Activated T-cell treated with anti-CD3 and anti-CD28 coated beads, Interleukin-2, amount 50 U/mL, for 24 hours (primary cell): ENCODE data around the gene GFI1B.
"Not testable (repeated sequence)": the region's sequence is repeated elsewhere in the genome, so short reads cannot be mapped to it uniquely, and the experiment has no call there.

Experiments used
- DNase-seq: peaks from one replicate; pipeline ENCODE4 v3.0.0-alpha.2; 2020
- H3K27ac Mint-ChIP-seq: 2 replicates; pipeline ENCODE4 v1.8.0; 2020; ENCODE audit warnings: mild to moderate bottlenecking, mixed read lengths
- H3K27me3 Mint-ChIP-seq: 2 replicates; pipeline ENCODE4 v1.8.0; 2020; ENCODE audit warnings: mixed read lengths
- H3K36me3 Mint-ChIP-seq: 2 replicates; pipeline ENCODE4 v1.8.0; 2020; ENCODE audit warnings: low read depth, mixed read lengths
- H3K4me1 Mint-ChIP-seq: 2 replicates; pipeline ENCODE4 v1.8.0; 2020; ENCODE audit warnings: low read depth, mixed read lengths
- H3K4me3 Mint-ChIP-seq: 2 replicates; pipeline ENCODE4 v1.8.0; 2020; ENCODE audit warnings: mild to moderate bottlenecking, moderate library complexity, mixed read lengths
- H3K9me3 Mint-ChIP-seq: 2 replicates; pipeline ENCODE4 v1.8.0; 2020; ENCODE audit warnings: mixed read lengths

GFI1B gene

DNA sequence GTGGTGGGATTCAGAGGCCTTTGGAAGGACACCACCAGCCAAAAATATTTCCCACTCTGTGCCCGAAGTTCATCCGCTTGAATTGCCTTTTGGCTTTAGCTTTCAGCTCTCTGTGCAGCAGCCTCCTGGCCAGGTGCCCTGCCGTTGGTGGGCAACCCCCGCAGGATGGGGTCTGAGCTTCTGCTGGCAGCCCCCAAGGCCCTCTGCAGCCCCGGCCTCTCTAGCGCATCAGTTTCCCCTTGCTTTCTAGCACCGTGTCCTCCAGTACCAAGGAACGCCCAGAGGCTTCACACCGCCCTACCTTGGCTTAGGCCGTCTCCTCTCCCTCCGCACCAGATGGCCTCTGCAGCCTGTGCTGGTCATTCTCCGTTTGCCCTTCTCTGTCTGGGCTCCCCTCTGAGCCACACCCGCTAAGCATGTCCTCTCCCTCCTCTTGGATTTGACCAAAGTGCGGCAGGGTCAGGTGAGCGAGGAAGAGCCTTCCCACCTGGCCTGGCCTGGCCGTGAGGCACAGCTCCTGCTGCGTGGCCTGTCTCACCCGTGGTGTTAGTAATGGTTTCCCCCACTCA lies 29.9 kb upstream of the GFI1B start:
- H3K4me3 Mint-ChIP-seq, result no peak overlapping the region
- no peak overlapping the region for H3K27ac Mint-ChIP-seq
- no peaks in the 10 kb centered on the region for H3K27me3 Mint-ChIP-seq

DNA sequence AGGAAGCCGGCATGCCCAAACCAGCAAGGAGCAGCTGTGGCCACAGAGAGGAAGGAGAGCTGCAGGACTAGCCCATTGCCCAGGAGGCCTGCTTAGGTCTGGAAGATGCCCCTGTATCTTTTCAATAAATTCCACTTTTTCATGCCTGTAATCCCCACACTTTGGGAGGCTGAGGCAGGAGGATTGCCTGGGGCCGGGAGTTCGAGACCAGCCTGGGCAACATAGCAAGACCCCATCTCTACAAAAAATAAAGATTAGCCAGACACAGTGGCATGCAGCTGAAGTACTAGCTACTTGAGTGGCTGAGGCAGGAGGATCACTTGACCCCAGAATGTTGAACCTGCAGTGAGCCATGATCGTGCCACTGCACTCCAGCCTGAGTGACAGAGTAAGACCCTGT lies 28.8 kb upstream of the GFI1B start:
- Mint-ChIP-seq H3K27ac (no peak overlapping the region), H3K27me3 (no peaks in the 10 kb centered on the region), H3K4me1 (peaks cover 6% of the 10 kb centered on the region), H3K4me3 (no peak overlapping the region), H3K9me3 (no peaks in the 10 kb centered on the region), H3K36me3 (no peaks in the 10 kb centered on the region)
- no peak for DNase-seq

More for the DNA sequence above, 29.9 kb upstream of the GFI1B start:
- Mint-ChIP-seq H3K4me1 (peaks cover 9% of the 10 kb centered on the region), H3K9me3 (no peaks in the 10 kb centered on the region), H3K36me3 (peaks cover 8% of the 10 kb centered on the region)
- DNase-seq, result no peak

DNA sequence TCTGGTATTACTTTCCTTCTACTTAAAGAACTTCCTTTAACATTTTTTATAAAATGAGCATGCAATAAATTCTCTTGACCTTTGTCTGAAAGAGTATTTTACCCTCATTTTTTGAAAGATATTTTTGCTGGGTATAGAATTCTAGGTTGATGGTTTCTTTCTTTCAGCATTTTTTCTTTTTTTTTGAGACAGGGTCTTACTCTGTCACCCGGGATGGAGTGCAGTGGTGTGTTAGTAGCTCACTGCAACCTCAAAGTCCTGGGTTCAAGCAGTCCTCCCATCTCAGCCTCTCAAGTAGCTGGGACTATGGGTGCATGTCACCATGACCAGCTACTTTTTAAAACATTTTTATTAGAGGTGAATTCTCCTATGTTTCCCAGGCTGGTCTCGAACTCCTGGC lies 23.4 kb upstream of the GFI1B start:
- no peak for DNase-seq
- Mint-ChIP-seq H3K4me1 (no peaks in the 10 kb centered on the region), H3K4me3 (no peak overlapping the region), H3K36me3 (no peaks in the 10 kb centered on the region), H3K9me3 (peaks cover 8% of the 10 kb centered on the region), H3K27ac (no peak overlapping the region), H3K27me3 (peaks cover 1% of the 10 kb centered on the region)

DNA sequence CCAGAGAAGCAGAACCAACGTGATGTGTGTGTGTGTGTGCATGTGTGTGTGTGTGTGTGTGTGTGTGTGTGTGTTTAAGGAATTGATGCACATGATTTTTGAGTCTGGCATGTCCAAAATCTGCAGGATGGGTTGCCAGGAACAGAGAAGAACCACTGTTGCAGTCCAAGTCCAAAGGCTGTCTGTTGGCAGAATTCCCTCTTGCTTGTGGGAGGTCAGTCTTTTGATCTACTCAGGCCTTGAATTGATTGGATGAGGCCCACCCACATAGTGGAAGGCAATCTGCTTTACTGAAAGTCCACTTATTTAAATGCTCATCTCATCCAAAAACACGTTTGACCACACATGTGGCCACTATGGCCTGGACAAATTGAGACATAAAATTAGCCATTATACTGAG lies 22.7 kb upstream of the GFI1B start:
- no peaks in the 10 kb centered on the region for H3K36me3 Mint-ChIP-seq
- H3K4me1 Mint-ChIP-seq, result no peaks in the 10 kb centered on the region
- H3K9me3 Mint-ChIP-seq, result peaks cover 8% of the 10 kb centered on the region
- H3K4me3 Mint-ChIP-seq, result no peak overlapping the region
- no peak for DNase-seq
- peaks cover 2% of the 10 kb centered on the region for H3K27me3 Mint-ChIP-seq
- H3K27ac Mint-ChIP-seq, result no peak overlapping the region

DNA sequence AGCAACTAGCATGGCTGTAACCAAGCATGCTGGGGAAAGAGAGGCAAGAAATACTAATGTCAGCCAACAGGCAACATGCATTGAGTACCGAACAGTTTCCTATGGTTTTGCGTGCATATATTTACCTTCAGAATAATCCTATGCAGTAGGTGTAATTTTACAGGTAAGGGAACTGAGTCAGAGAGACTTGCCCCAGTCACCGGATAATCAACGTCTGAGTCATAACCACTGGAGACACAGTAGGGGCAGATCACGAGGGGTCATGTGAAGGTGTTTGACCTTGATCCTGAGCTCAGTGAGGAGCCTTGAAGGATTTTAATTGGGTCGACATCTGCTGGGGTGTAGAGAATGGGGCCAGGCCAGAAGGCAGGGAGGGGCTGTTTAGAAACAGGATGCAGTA lies 20.7 kb upstream of the GFI1B start:
- Mint-ChIP-seq H3K4me1 (no peaks in the 10 kb centered on the region), H3K4me3 (no peak overlapping the region), H3K27me3 (peaks cover 2% of the 10 kb centered on the region), H3K36me3 (no peaks in the 10 kb centered on the region), H3K27ac (no peak overlapping the region), H3K9me3 (peaks cover 8% of the 10 kb centered on the region)
- no peak for DNase-seq

DNA sequence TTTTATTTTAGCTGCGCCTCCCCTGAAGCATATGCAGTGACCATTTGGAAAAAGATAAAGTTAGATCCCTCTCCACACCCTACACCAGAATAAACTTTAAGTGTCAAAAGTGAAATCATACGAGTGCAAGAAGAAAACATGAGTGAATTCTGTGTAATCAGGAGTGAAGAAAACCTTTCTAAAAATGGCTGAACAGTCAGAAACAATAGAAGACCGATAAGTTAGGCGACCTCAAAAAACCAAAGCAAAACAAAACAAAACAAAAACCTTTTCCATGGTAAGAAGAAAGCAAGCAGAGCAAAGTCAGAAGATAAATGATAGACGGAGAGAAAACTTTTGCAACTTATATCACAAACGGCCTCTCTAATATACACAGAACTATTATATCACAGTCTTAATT lies 17.5 kb upstream of the GFI1B start:
- no peak for DNase-seq
- H3K9me3 Mint-ChIP-seq, result peaks cover 8% of the 10 kb centered on the region
- no peaks in the 10 kb centered on the region for H3K36me3 Mint-ChIP-seq
- H3K4me1 Mint-ChIP-seq, result no peaks in the 10 kb centered on the region
- no peak overlapping the region for H3K4me3 Mint-ChIP-seq
- H3K27ac Mint-ChIP-seq, result no peak overlapping the region
- peaks cover 5% of the 10 kb centered on the region for H3K27me3 Mint-ChIP-seq

DNA sequence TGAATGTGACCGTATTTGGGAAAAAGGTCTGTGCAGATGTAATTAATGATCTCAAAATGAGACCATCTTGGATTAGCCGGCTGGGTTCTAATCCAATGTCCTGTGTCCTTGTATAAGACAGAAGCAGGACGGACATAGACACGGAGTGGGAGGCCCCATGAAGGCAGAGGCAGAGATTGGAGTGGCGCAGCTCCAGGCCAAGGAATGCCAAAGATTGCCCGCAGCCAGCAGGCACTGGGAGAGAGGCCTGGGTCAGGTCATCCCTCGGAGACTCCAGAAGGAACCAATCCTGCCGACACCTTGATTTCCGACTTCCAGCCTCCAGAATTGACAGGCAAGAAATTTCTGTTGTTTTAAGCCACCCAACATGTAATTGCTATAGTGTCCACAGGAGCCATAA lies 13.0 kb upstream of the GFI1B start:
- no peaks in the 10 kb centered on the region for H3K4me1 Mint-ChIP-seq
- no peaks in the 10 kb centered on the region for H3K36me3 Mint-ChIP-seq
- no peak overlapping the region for H3K4me3 Mint-ChIP-seq
- DNase-seq, result no peak
- H3K9me3 Mint-ChIP-seq, result no peaks in the 10 kb centered on the region
- H3K27ac Mint-ChIP-seq, result no peak overlapping the region
- H3K27me3 Mint-ChIP-seq, result peaks cover 3% of the 10 kb centered on the region

DNA sequence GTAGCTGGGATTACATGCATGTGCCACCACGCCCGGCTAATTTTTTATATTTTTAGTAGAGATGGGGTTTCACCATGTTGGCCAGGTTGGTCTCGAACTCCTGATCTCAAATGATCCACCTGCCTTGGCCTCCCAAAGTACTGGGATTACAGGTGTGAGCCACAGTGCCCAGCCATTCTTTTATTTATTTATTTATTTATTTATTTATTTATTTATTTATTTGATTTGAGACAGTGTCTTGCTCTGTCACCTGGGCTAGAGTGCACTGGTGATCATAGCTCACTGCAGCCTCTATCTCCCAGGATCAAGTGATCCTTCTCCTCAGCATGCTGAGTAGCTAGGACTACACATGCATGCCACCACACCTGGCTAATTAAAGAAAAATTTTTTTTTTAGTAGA lies 10.6 kb upstream of the GFI1B start:
- H3K27ac Mint-ChIP-seq, DNase-seq, H3K36me3 Mint-ChIP-seq, H3K9me3 Mint-ChIP-seq, H3K4me3 Mint-ChIP-seq, H3K4me1 Mint-ChIP-seq: not testable (repeated sequence)
- H3K27me3 Mint-ChIP-seq, result peaks cover 12% of the 10 kb centered on the region

DNA sequence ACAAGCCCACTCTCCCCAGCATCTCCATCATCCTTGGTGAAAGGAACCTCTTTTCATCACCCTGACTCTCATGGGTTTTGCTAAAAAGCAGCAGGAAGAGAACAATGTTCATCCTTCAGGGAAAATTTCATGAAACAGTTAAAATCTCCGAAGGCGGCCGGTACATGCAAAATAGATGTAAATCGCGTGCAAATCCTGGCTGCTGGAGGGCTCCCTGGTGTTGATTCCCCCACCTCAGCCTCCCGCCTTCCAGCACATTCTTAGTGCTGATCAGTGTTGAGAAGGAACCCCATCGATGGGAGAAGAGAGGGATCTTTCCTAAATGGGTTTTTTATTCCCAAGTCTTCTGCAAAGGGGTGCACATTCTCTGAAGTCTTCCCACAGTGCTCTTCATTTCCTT lies 8.7 kb upstream of the GFI1B start:
- H3K27me3 Mint-ChIP-seq, result peaks cover 26% of the 10 kb centered on the region
- H3K27ac Mint-ChIP-seq, result no peak overlapping the region
- no peaks in the 10 kb centered on the region for H3K36me3 Mint-ChIP-seq
- no peak for DNase-seq
- peaks cover 5% of the 10 kb centered on the region for H3K4me1 Mint-ChIP-seq
- no peaks in the 10 kb centered on the region for H3K9me3 Mint-ChIP-seq
- no peak overlapping the region for H3K4me3 Mint-ChIP-seq

DNA sequence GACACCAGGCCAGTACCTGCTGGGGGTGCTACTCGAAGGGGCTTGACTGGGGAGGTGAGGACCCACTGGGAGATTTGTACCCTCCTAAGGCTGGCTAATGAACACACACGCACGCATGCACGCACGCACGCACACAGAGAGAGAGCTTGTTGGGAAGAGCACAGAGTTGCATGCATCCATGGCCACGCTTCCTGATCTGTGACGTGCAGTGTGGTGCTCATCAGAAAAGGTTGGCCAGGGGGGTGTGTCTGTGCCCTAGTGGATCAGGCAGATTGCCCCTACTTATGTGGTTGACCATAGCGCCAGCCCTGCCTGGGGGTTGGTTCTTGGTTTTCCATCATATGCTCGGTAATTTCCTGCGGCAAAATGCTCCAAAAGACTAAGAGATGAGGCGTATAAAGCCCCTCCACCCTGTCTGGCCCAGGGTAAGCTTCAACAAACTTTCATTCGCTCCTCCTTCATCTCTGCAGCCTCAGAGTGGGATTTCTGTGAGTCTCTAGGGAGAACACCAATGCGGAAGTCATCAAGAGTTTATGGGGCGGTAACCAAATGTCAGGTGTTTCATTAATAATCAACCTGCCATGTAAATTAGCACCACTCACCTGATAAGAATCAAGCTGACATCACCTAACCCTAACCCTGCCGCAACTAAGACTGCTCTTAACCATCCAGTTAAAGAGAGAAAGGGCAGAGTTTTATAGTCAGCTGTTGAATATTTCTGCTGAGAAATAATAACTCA lies 8.0 kb upstream of the GFI1B start:
- Mint-ChIP-seq H3K27me3 (peaks cover 31% of the 10 kb centered on the region), H3K27ac (no peak overlapping the region), H3K4me3 (no peak overlapping the region), H3K36me3 (no peaks in the 10 kb centered on the region), H3K9me3 (no peaks in the 10 kb centered on the region), H3K4me1 (peaks cover 5% of the 10 kb centered on the region)
- DNase-seq, result no peak

DNA sequence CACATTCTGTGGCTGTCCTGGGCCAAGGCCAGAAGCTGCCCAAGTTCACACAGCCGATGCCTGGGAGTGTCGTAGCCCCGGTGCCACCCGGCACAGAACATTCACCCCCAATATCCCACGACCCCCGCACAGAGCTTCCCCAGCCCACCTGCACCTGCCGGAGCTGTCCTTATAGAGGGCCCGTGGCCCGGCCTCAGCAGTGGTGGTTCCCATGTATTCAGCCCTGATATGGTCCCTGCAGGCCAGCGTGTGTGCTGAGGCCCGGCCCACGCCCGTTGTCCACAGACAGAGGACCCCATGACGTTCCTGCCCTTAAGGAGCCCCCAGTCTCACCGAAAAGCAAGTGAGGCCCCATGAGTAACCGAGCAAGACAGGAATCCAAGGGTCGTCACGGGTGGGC lies 5.3 kb upstream of the GFI1B start:
- H3K9me3 Mint-ChIP-seq, result no peaks in the 10 kb centered on the region
- H3K4me1 Mint-ChIP-seq, result peaks cover 5% of the 10 kb centered on the region
- H3K4me3 Mint-ChIP-seq, result no peak overlapping the region

DNA sequence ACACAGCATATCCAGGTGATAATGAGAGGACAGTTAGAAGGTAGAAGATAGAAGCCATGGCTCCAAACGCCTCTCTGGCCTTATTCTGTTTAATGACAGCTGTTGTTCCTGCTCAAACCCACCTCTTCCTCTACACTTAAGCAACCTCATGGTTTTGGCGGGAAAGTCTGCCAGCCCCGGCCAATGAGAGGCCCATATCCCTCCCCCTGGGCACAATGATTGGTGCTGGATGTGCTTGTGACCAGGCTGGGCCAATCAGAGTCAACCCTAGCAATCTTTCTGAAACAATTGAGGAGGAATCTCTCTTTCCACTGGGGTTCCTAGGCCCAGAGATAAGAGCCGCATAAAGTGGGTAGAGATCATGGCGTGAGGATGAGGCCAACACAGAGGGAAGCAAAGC lies 4.8 kb upstream of the GFI1B start:
- H3K4me1 Mint-ChIP-seq, result peaks cover 9% of the 10 kb centered on the region
- no peak for DNase-seq
- no peaks in the 10 kb centered on the region for H3K9me3 Mint-ChIP-seq
- peaks cover 55% of the 10 kb centered on the region for H3K27me3 Mint-ChIP-seq
- H3K4me3 Mint-ChIP-seq, result no peak overlapping the region
- H3K27ac Mint-ChIP-seq, result no peak overlapping the region
- H3K36me3 Mint-ChIP-seq, result no peaks in the 10 kb centered on the region

More for the DNA sequence above, 5.3 kb upstream of the GFI1B start:
- Mint-ChIP-seq H3K27me3 (peaks cover 50% of the 10 kb centered on the region), H3K36me3 (no peaks in the 10 kb centered on the region), H3K27ac (no peak overlapping the region)
- no peak for DNase-seq

DNA sequence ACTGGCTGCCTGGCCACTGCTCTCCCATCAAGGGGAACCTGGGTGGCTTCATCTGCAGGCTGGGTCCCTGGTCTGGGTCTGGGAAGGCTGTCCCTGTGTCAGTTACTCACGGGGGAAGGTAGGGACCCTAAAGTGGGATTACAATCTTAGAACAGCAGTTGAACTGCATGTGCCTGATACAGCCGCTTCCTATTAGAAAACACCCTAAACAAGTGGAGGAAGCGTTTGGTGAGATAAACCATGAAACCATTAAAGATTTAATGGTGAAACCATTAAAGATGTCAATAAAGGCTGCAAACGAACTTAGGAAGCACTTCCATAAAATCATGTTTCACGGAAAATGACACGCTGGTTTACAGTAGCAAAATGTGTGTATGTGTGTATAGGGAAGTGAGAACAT lies 2.5 kb upstream of the GFI1B start:
- no peaks in the 10 kb centered on the region for H3K9me3 Mint-ChIP-seq
- peaks cover 13% of the 10 kb centered on the region for H3K4me1 Mint-ChIP-seq
- H3K4me3 Mint-ChIP-seq, result no peak overlapping the region
- peaks cover 75% of the 10 kb centered on the region for H3K27me3 Mint-ChIP-seq
- no peaks in the 10 kb centered on the region for H3K36me3 Mint-ChIP-seq
- no peak for DNase-seq
- H3K27ac Mint-ChIP-seq, result no peak overlapping the region

DNA sequence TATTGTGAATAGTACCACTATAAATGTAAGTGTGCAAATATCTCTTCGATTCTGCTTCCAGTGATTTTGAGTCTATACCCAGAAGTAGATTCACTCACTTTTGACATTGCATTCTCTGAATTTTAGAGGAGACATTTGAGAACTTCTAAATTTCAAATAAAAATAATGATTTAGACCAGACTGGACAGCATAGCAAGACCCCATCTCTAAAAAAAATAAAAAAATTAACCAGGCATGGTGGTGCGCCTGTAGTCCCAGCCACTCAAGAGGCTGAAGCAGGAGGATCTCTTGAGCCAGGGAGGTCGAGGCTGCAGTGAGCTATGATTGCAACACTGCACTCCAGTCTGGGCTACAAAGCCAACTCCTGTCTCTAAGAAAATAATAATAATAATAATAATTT lies 1.9 kb upstream of the GFI1B start:
- H3K4me3 Mint-ChIP-seq, result no peak overlapping the region
- no peak overlapping the region for H3K27ac Mint-ChIP-seq
- no peaks in the 10 kb centered on the region for H3K9me3 Mint-ChIP-seq
- no peak for DNase-seq
- peaks cover 77% of the 10 kb centered on the region for H3K27me3 Mint-ChIP-seq
- H3K4me1 Mint-ChIP-seq, result peaks cover 13% of the 10 kb centered on the region
- H3K36me3 Mint-ChIP-seq, result no peaks in the 10 kb centered on the region

DNA sequence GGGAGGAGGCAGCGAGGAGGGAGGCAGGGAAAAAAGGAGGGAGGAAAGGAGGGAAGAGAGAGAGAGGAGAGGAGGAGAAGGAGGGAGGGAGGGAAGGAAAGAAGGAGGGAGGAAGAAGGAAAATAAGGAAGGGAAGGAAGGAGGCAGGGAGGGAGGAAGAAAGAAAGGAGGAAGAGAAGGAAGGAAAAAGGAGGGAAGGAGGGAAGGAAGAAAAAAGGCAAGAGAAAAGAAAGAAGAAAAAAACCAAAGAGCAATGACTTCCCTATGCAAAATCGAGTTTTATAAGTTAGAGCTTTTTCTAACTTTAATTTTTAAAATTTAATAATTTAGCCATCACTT lies 413 bp upstream of the GFI1B start:
- Mint-ChIP-seq H3K27me3 (peaks cover 85% of the 10 kb centered on the region), H3K4me3 (no peak overlapping the region), H3K4me1 (peaks cover 8% of the 10 kb centered on the region), H3K27ac (no peak overlapping the region), H3K36me3 (no peaks in the 10 kb centered on the region), H3K9me3 (no peaks in the 10 kb centered on the region)
- DNase-seq, result no peak

DNA sequence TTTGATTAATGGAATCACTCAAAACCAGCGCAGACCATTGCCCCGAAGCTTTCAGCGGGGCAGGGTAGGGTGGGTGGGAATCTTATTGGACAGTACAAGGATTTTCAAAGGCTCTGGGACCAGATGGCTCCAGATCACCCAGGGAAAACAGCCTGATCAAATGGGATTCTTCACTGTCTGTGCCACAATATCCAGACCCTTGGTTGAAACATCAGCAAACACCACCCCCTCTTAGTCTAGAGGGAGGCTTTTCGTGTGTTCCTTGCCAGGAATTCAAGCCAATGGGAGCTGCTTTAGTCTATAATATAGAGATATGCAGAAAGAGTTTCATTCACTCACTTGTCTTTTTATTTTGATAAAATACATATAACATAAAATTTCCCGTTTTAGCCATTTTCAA lies 1.7 kb downstream of the GFI1B start:
- Mint-ChIP-seq H3K27me3 (peaks cover 79% of the 10 kb centered on the region), H3K9me3 (no peaks in the 10 kb centered on the region), H3K4me3 (no peak overlapping the region), H3K4me1 (peaks cover 8% of the 10 kb centered on the region), H3K36me3 (no peaks in the 10 kb centered on the region), H3K27ac (no peak overlapping the region)
- DNase-seq, result no peak
